PC-9 (cell line): Measurements from ENCODE around the gene KATNB1.

Experiments used
- EZH2 ChIP-seq: fragments of 200-600 bp; sonication (generic); IDR thresholded peaks from 2 replicates; pipeline ENCODE4 v1.8.0; 2017; ENCODE audit warnings: antibody characterized with exemption, low read depth
- TF ChIP-seq, protein P1 (sequence below): fragments of 200-600 bp; sonication (generic); conservative IDR thresholded peaks from 2 replicates; pipeline ENCODE4 v1.6.1; 2017; ENCODE audit warnings: mixed run types, antibody characterized with exemption, mild to moderate bottlenecking, moderate library complexity

DNA sequence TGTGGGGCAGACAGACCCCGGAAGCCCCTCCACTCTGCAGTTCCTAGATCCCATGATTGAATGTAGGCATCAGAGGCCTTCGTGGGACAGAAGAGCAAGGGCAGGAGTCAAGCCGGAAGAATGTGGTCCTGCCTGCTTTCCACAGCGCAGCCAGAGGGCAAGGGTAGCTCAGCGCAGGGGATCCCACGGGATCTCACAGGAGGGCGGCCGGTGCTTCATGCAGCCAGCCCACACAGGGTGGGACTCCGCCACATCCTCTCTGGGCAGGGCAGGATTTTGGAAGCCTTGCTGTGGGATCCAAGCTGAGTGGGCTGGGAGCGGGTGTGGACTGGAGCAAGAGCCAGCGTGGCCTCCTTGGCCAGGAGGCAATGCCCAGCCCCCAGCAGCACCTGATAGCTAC, 13.0 kb downstream of the KATNB1 start:
- TF ChIP-seq, protein P1, sequence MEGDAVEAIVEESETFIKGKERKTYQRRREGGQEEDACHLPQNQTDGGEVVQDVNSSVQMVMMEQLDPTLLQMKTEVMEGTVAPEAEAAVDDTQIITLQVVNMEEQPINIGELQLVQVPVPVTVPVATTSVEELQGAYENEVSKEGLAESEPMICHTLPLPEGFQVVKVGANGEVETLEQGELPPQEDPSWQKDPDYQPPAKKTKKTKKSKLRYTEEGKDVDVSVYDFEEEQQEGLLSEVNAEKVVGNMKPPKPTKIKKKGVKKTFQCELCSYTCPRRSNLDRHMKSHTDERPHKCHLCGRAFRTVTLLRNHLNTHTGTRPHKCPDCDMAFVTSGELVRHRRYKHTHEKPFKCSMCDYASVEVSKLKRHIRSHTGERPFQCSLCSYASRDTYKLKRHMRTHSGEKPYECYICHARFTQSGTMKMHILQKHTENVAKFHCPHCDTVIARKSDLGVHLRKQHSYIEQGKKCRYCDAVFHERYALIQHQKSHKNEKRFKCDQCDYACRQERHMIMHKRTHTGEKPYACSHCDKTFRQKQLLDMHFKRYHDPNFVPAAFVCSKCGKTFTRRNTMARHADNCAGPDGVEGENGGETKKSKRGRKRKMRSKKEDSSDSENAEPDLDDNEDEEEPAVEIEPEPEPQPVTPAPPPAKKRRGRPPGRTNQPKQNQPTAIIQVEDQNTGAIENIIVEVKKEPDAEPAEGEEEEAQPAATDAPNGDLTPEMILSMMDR: no peak
- no peak for TF ChIP-seq EZH2
